ENCODE measurements around the gene NLRP10. TPM values are rescaled to one million over a fixed set of nuclear protein-coding genes. Genes with fewer than 3 reads are reported as not detected.

NLRP10 gene
- total RNA-seq (not detected), polyA plus RNA-seq (not detected)
- long read RNA-seq, donor 1 = 0 reads
- long read RNA-seq, donor 2 = 0 reads
- long read RNA-seq, donor 3 = 0 reads

DNA sequence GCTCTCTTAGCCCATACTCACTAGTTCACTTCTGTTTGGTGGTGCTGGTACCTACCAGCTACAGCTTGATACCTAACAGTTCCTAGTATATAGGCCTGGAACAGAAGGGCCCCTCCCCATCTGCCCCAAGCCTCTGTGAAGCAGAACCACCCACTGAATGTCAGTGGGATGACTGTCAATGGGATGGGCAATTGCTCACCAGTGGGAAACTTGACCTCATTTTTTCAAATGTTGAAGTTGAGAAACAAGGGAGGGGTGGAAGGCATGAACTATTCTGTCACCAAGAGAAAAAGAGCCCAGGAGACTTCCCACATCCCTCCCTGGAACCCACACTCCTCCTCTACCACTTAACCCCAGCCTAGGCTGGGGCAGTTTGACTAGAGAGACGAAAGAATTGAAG lies at the start of gene NLRP10:
TSS of gene NLRP10 (minus strand) at position 62 of the 400 bp plus-strand sequence. CDS start 1,952 bp downstream, outside the sequence.
- 65 to 77% methylated on average over 1 of the region's 1 CpG for WGBS, 2 donors
- ATAC-seq (no peak), DNase-seq (no peak)
- intact Hi-C loops (cut with DNase I) = no loop called here
- TF ChIP-seq, protein P1, sequence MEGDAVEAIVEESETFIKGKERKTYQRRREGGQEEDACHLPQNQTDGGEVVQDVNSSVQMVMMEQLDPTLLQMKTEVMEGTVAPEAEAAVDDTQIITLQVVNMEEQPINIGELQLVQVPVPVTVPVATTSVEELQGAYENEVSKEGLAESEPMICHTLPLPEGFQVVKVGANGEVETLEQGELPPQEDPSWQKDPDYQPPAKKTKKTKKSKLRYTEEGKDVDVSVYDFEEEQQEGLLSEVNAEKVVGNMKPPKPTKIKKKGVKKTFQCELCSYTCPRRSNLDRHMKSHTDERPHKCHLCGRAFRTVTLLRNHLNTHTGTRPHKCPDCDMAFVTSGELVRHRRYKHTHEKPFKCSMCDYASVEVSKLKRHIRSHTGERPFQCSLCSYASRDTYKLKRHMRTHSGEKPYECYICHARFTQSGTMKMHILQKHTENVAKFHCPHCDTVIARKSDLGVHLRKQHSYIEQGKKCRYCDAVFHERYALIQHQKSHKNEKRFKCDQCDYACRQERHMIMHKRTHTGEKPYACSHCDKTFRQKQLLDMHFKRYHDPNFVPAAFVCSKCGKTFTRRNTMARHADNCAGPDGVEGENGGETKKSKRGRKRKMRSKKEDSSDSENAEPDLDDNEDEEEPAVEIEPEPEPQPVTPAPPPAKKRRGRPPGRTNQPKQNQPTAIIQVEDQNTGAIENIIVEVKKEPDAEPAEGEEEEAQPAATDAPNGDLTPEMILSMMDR (IDR thresholded peaks at IDR 0.05) = no peak
- no peaks in the 10 kb centered on the region for H3K9me3 ChIP-seq
- no peak within 1 kb of the TSS for H3K27ac ChIP-seq
- H3K4me1 ChIP-seq = no peaks in the 10 kb centered on the region
- H3K36me3 ChIP-seq = no peaks in the 10 kb centered on the region
- H3K4me3 ChIP-seq = no peak within 1 kb of the TSS
- H3K27me3 ChIP-seq = peaks cover 0 to 14% (median 8%) of the 10 kb centered on the region in 7 donors

- TF ChIP-seq, protein P1 (IDR thresholded peaks at IDR 0.05) = no peak
- H3K4me1 ChIP-seq = peaks cover 0 to 9% (median 7%) of the 10 kb centered on the region in 9 donors
- ATAC-seq (no peak), DNase-seq (no peak)
- H3K9me3 ChIP-seq = no peaks in the 10 kb centered on the region
- peaks cover 0 to 39% (median 4%) of the 10 kb centered on the region in 7 donors for H3K27me3 ChIP-seq
- intact Hi-C loops (cut with DNase I) = no loop called here
- no peaks in the 10 kb centered on the region for H3K36me3 ChIP-seq
- no peak overlapping the region for H3K4me3 ChIP-seq
- H3K27ac ChIP-seq = no peak overlapping the region
- 71 to 77% methylated on average over 5 of the region's 5 CpGs for WGBS, 2 donors
Measured at GRCh38 chr11:8013833-8014232, 48.6 kb upstream of the NLRP10 start.

GRCh38 chr11:8011981-8012444 lies 46.8 kb upstream of the NLRP10 start:
- ATAC-seq (peak in 1 of 8 donors; percentile 20), DNase-seq (no peak)
- no peaks in the 10 kb centered on the region for H3K9me3 ChIP-seq
- H3K27me3 ChIP-seq = peaks cover 0 to 21% (median 0%) of the 10 kb centered on the region in 7 donors
- no peaks in the 10 kb centered on the region for H3K36me3 ChIP-seq
- no peaks in the 10 kb centered on the region for H3K4me1 ChIP-seq
- intact Hi-C loops (cut with DNase I) = no loop called here
- no peak overlapping the region for H3K4me3 ChIP-seq
- WGBS, 2 donors = 56 to 72% methylated on average over 4 of the region's 4 CpGs
- H3K27ac ChIP-seq = no peak overlapping the region
- TF ChIP-seq, protein P1 (IDR thresholded peaks at IDR 0.05) = no peak

DNA sequence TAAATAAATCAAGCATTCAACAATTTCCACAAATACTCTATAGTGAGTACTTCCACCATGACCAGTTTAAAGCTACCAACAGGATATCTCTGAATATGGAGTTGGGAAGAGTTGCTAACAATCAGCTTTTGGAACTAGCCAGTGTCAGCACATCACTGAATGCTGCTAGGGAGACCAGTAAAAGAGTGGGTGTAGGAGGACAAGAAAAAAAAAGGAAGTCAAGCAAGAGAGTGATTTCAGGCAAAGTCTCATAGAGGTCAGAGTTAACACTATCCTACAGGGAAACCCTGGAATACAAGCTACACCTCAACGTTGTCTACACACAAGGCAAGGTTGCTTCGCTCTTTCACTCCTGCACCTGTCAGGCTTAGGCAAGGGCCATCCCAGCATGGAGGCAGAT lies 46.1 kb upstream of the NLRP10 start:
- Histone ChIP-seq H3K27me3 (peaks cover 0 to 15% (median 0%) of the 10 kb centered on the region in 7 donors), H3K4me3 (no peak overlapping the region), H3K36me3 (no peaks in the 10 kb centered on the region), H3K9me3 (no peaks in the 10 kb centered on the region), H3K4me1 (no peaks in the 10 kb centered on the region), H3K27ac (no peak overlapping the region)
- TF ChIP-seq, protein P1 (IDR thresholded peaks at IDR 0.05) = no peak
- intact Hi-C loops (cut with DNase I) = no loop called here
- WGBS, 2 donors = 87 to 90% methylated on average over 2 of the region's 2 CpGs
- ATAC-seq (no peak), DNase-seq (no peak)
